Mammary epithelial cell (primary cell): ENCODE data around the gene ADGRD1.
"Not testable (repeated sequence)": the region's sequence is repeated elsewhere in the genome, so short reads cannot be mapped to it uniquely, and the experiment has no call there.

Experiments used
- EZH2 ChIP-seq: IDR thresholded peaks from 2 replicates; pipeline ENCODE4 v1.6.1; 2012; ENCODE audit warnings: low read length, inconsistent platforms, borderline replicate concordance
- TF ChIP-seq, protein P1 (sequence below), 2 donors: IDR thresholded peaks in 1 of 2; conservative IDR thresholded peaks in 1 of 2; 2 replicates each; pipeline ENCODE4 v1.5.1; 2011 to 2012; ENCODE audit warnings: inconsistent platforms in 2 of 2, low read length in 2 of 2, mild to moderate bottlenecking in 2 of 2, control low read depth in 1 of 2, low read depth in 1 of 2; ENCODE audit not compliant: insufficient read depth in 1 of 2; ENCODE audit errors: extremely low read depth in 1 of 2

DNA sequence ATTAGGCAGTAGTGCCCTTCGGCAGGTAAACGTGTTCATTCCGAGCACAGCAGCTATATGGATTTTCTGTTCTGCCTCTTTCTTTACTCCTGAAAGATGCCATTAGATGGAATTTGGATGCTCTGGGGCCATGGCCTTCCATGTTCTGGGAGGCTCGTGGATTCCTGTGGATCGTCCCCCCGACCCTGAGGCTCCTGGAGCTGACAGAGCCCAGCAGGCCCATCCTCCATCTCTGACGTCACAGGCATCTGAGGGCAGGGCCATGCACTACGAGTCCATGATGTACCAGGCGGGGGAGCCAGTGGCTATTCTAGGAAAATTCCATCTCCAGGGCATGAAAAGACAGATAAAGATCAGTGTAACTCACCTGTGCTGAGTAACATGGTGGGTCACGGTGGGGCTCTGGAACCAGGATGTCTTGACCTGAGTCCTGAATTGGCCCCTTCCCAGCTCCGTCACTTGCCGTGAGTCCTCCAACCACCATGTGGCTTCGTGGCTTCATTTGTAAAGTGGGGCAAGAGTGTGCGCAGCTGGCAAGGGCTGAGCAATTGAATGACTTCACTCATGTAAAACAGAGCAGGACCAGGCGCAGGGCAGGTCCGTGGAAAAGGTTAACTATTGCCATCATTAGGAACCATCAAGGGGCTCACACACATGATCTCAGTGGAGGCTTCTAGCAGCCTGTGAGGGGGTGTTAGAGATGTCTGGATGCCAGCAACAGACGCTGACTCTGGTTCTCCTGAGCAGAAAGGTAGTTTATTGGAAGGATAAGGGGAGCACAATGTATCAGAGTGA is 115.4 kb downstream of the ADGRD1 start:
- TF ChIP-seq, protein P1, sequence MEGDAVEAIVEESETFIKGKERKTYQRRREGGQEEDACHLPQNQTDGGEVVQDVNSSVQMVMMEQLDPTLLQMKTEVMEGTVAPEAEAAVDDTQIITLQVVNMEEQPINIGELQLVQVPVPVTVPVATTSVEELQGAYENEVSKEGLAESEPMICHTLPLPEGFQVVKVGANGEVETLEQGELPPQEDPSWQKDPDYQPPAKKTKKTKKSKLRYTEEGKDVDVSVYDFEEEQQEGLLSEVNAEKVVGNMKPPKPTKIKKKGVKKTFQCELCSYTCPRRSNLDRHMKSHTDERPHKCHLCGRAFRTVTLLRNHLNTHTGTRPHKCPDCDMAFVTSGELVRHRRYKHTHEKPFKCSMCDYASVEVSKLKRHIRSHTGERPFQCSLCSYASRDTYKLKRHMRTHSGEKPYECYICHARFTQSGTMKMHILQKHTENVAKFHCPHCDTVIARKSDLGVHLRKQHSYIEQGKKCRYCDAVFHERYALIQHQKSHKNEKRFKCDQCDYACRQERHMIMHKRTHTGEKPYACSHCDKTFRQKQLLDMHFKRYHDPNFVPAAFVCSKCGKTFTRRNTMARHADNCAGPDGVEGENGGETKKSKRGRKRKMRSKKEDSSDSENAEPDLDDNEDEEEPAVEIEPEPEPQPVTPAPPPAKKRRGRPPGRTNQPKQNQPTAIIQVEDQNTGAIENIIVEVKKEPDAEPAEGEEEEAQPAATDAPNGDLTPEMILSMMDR (conservative IDR thresholded peaks at IDR 0.05 in 1 of 2, IDR thresholded peaks at IDR 0.05 in 1 of 2; ENCODE audit: extremely low read depth in 1 of 2, insufficient read depth in 1 of 2, low read depth in 1 of 2, low read length in 2 of 2) = not testable (repeated sequence)
- TF ChIP-seq EZH2 = not testable (repeated sequence)
